ENCODE data around the gene KRT78. TPM values are rescaled to one million over a fixed set of nuclear protein-coding genes. Genes with fewer than 3 reads are reported as not detected.

The KRT78 gene
- total and polyA plus RNA-seq, 2 of the 13 experiments (the other 11 are each of a cell fraction or from before 2014, with no cell fraction given) = not detected

- TF ChIP-seq SIX4 (CRISPR knock-in tag; IDR thresholded peaks at IDR 0.05) = no peak
- TF ChIP-seq ZNF326 (CRISPR knock-in tag; IDR thresholded peaks at IDR 0.05; ENCODE audit: borderline replicate concordance) = no peak
- TF ChIP-seq SOX6 (IDR thresholded peaks at IDR 0.05) = no peak
- TF ChIP-seq SOX6 (CRISPR knock-in tag; IDR thresholded peaks at IDR 0.05) = 0 out of 2 replicates have a peak, but pooled peaks have one; percentile 3
- no peak for TF ChIP-seq REST (IDR thresholded peaks at IDR 0.05; ENCODE audit: borderline replicate concordance in 1 of 2, low read depth in 1 of 2, low read length in 2 of 2)
- no peak for TF ChIP-seq ZHX1 (CRISPR knock-in tag; IDR thresholded peaks at IDR 0.05; ENCODE audit: low read depth)
- TF ChIP-seq, protein P1, sequence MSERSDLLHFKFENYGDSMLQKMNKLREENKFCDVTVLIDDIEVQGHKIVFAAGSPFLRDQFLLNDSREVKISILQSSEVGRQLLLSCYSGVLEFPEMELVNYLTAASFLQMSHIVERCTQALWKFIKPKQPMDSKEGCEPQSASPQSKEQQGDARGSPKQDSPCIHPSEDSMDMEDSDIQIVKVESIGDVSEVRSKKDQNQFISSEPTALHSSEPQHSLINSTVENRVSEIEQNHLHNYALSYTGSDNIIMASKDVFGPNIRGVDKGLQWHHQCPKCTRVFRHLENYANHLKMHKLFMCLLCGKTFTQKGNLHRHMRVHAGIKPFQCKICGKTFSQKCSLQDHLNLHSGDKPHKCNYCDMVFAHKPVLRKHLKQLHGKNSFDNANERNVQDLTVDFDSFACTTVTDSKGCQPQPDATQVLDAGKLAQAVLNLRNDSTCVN (CRISPR knock-in tag; IDR thresholded peaks at IDR 0.05; ENCODE audit: borderline replicate concordance) = no peak
- TF ChIP-seq SP5 (CRISPR knock-in tag; IDR thresholded peaks at IDR 0.05; ENCODE audit: borderline replicate concordance, low read depth) = no peak
- no peak for TF ChIP-seq ATF7 (IDR thresholded peaks at IDR 0.05)
- TF ChIP-seq ATF7 (CRISPR knock-in tag; IDR thresholded peaks at IDR 0.05) = no peak
- TF ChIP-seq ZNF256 (CRISPR knock-in tag; conservative IDR thresholded peaks at IDR 0.05) = no peak
- peak; percentile 15; the same call in 1 of the 2 replicates for TF ChIP-seq ZNF564 (CRISPR knock-in tag; IDR thresholded peaks at IDR 0.05)
- TF ChIP-seq, protein P2, sequence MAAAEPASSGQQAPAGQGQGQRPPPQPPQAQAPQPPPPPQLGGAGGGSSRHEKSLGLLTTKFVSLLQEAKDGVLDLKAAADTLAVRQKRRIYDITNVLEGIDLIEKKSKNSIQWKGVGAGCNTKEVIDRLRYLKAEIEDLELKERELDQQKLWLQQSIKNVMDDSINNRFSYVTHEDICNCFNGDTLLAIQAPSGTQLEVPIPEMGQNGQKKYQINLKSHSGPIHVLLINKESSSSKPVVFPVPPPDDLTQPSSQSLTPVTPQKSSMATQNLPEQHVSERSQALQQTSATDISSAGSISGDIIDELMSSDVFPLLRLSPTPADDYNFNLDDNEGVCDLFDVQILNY (CRISPR knock-in tag; conservative IDR thresholded peaks at IDR 0.05) = no peak
- TF ChIP-seq ZNF441 (CRISPR knock-in tag; IDR thresholded peaks at IDR 0.05; ENCODE audit: borderline replicate concordance) = no peak
- TF ChIP-seq ZNF775 (CRISPR knock-in tag; IDR thresholded peaks at IDR 0.05; ENCODE audit: borderline replicate concordance) = no peak
- TF ChIP-seq PAXIP1 (CRISPR knock-in tag; conservative IDR thresholded peaks at IDR 0.05) = no peak; the same call in 1 of the 2 replicates
- TF ChIP-seq ZNF644 (CRISPR knock-in tag; IDR thresholded peaks at IDR 0.05; ENCODE audit: low read depth) = no peak
Measured at GRCh38 chr12:52895726-52896189, 47.0 kb upstream of the KRT78 start (continued).
